Right kidney (tissue), 9 donors: ENCODE measurements around the gene THEM4.
A peak's percentile ranks its signal among the peaks of the same experiment; 100 is the strongest.

Experiments used
- DNase-seq: peaks from one replicate; pipeline ENCODE4 v3.0.0-alpha.2; 2016
- long read RNA-seq, 8 donors: transcript quantifications; one replicate each; lab custom pipeline, GENCODE V29; 2026

The THEM4 gene
- long read RNA-seq, donor 1, transcript THEM4-205 (2 exons, 643 nt), result major isoform, 5 of 22 reads
- long read RNA-seq, donor 1, partial matches to known transcripts, result 12 of 22 reads
- long read RNA-seq, donor 1, other reads (novel, unspliced or antisense), result 0 of 22 reads
- long read RNA-seq, donor 2, partial matches to known transcripts, result 0 of 6 reads
- long read RNA-seq, donor 2, other reads (novel, unspliced or antisense), result 0 of 6 reads
- long read RNA-seq, donor 3, partial matches to known transcripts, result 5 of 8 reads
- long read RNA-seq, donor 3, other reads (novel, unspliced or antisense), result 0 of 8 reads
- long read RNA-seq, donor 4, transcript THEM4-205 (2 exons, 643 nt), result major isoform, 10 of 21 reads
- long read RNA-seq, donor 4, partial matches to known transcripts, result 5 of 21 reads
- long read RNA-seq, donor 4, other reads (novel, unspliced or antisense), result 0 of 21 reads
- long read RNA-seq, donor 5, partial matches to known transcripts, result 6 of 10 reads
- long read RNA-seq, donor 5, other reads (novel, unspliced or antisense), result 0 of 10 reads
- long read RNA-seq, donor 6, partial matches to known transcripts, result 5 of 12 reads
- long read RNA-seq, donor 6, other reads (novel, unspliced or antisense), result 0 of 12 reads
- long read RNA-seq, donor 7, transcript THEM4-202 (7 exons, 1,832 nt), result major isoform, 5 of 15 reads
- long read RNA-seq, donor 7, partial matches to known transcripts, result 6 of 15 reads
- long read RNA-seq, donor 7, other reads (novel, unspliced or antisense), result 0 of 15 reads
- long read RNA-seq, donor 8, partial matches to known transcripts, result 6 of 15 reads
- long read RNA-seq, donor 8, other reads (novel, unspliced or antisense), result 0 of 15 reads

DNA sequence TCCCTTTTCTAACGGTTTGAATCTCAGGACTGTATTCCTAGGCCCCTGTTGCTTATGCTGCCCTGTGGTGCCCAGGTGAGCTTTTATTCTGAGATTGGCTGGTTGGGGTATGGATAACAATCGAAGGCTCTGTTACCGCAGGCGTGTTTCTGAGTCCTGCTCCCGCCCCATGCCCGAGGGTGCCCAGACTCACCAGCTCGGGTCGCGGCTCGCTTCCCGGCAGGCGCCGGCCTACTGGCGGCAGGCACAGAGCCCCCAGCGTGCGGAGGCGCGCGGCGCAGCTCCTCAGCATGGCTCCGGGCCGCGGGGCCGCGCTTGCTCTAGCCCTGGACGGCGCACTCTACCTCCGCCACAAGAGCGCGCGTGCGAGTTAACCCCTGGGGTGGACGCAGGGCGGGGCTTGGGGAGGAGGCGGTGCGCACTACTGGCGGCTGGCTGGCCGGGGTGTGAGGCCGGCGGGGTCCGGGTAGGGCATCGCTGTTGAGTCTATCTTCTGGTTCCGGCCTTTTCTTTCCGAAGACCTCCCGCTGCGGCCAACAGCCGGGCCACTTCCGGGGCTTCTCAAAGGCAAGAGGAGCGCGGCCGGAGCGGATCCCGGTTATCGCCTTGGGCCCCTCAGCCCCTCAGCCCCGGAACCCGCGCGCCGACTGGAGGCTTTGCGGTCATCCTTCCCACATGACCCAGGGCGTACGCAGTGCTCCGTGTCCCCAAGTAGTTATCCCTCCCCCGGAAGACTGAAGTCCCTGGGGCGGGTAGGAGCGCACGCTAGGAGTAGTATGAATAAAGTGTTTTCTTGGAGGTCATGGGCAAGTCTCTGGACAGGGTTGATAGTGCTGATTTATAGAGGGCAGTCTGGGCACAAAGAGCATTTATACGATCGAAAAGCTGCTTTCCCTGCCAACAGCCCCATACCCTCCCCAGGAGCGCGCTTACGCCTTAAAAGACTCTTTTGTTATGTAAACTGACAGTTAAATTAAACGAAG lies at the start of gene THEM4:
TSS of gene THEM4 (minus strand) at position 345 of the 983 bp plus-strand sequence. CDS start at position 292, 53 bp downstream.
- peak; percentile 93 for DNase-seq

DNA sequence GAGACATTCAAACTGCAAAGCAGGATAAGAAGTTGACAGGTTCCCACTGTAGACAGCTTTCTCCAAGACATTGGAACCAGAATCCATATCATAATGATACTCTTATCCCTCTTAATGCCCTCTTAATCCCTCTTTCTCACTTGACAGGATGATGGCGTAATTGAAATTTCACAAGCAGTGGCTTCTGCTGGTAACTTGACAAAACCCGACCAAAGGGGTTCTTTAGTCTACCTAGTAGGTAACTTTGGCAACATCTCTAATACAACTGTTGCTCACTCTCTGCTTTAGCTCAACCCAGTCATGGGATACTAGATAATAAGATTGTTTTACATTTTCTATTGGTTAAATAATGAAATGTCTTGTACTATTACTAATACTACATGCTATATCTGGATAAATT lies 49.6 kb upstream of the THEM4 start:
- no peak for DNase-seq

DNA sequence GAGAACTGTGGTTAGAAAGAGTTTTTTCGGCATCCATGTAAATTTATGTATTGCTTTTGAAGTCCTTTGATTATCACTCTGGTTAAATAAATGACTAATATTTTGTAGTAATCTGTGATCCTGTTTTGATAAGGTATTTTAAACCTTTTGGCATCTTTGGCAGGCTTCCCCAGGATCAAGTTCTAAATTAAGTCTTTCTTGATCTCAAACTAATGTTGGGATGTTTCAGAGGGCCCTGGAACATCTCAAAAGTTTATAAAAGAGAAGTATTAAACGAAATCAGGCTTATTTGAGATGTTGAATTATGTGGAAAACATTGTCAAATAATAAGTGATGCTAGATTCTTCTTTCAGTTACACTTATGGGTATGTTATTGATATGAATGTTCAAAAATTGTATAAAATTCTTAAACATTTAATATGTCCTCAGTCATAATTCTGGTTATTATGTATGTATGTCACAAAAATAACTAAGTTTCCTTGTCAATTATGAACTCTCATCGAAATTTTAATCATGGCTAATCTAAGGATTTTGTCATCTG lies 47.7 kb upstream of the THEM4 start:
- no peak for DNase-seq

DNA sequence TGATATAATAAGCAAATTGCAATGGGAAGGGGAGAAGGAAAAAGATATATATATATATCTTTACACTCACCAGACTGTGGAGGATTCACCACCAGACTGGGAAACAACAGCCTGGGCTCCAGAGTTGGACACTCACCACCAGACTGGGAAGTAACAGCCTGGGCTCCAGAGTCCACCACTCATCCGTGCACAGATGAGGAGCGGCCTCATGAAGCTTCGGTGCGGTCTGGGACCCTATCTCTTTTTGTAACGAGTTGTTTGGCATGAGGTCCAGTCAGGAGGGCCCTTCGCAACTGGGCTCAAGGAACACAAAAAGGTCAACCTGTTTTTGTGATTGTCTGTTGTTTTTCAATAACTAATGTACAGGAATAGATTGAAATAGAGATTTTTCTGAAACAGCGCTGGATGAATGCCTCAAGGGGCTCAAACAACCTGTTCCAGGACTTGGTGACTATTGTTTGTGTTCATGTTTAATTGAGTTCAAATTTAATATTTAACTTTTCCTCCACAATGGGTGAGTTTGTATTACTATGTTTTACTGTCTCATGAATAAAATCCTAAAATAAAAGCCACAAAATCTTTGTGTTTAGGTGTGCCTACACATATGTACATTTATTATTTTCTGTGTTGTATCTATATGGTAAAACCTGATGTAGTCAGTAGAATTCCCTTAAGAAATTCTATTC lies 44.2 kb upstream of the THEM4 start:
- peak; percentile 42 for DNase-seq

DNA sequence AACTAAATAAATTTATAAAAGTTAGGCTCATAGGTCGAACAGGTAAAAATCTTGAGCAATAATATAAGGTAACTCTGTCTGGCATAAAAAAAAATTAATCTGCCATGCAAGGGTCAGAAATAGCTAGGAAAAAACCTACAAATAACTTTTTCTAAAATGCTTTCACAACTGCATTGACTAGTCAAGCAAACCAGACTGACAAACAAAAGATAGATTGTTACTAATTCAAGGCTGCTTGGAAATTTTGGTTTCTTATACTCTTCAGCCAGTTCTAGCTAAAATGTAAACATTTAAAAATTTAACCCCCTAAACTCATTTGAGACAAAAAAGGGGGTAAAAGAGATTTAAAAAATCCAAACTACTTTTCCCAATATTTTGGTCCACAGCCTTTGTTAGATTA lies 43.5 kb upstream of the THEM4 start:
- no peak for DNase-seq

DNA sequence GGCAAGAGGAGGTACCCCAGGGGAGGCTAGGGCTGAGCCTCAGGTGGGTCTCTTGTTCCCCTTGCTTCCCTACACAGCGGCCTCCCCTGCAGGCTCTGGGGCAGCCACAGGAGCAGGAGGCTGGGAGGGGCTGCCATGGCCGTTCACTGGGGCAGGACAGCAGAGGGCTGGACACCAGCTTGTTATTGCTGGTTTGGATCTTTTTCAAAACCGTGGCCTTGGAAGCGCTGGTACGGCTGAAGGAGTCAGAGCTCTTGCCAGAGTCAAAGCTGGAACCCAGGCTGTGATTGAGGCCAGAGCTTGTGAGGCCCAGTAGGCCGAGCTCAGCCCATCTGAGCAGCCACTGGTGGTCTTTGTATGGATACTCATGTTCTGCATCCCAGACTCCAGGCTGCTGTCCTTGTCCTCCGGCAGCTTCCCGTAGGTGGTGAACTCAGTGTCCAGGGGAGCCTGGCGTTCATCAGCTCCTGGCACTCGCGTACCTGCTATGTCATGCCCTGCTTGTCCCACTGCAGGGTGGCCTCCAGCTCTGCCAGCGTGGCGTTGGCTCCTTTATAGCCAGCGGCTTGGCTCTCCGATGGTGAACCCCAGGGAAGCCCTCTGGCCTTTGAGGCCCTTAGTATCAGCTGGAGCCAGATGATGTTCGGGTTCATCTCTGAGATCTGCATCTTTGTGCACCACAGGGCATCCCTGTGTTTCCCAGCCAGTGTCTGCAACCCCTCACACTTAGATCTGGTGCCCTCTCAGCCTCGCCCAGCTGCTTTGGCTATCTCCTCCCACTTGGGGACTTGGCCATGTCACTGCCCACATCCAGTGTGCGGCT lies 40.3 kb upstream of the THEM4 start:
- DNase-seq, result no peak

DNA sequence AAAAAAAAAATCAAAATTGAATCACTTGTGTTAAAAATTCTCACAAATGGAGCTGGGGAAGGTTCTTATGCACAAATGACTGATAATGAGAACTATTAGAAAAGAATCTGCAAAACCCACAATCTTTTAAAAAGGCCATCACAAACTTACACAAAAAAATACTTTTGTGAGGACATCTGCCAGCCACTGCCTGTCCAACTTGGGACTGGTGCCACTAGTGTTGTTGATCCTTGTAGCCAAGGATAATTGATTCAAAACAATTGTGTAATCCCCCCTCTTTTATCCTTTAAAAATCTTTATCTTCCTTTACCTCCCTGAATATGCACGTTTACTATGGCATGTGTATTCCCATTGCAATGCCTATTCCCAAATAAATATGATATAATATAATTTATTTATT lies 39.2 kb upstream of the THEM4 start:
- no peak for DNase-seq

DNA sequence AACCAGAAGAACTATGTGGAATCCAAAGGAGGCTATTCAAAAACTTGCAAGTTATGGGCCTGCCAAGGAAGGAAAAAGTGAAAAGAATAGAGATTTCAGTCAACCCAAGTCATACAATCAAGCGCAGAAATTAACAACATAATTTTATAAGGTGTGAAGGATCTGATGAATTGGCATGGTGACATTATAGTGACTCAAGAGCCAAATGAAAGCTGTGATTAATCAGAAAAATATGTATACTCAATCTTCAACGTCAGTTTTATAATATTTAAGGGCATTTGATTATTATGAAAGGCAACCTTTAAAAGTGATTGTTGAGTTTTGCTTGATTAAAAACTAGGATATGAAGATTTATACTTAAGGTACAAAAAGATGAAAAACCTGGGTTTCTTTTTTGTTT lies 37.8 kb upstream of the THEM4 start:
- DNase-seq, result no peak

DNA sequence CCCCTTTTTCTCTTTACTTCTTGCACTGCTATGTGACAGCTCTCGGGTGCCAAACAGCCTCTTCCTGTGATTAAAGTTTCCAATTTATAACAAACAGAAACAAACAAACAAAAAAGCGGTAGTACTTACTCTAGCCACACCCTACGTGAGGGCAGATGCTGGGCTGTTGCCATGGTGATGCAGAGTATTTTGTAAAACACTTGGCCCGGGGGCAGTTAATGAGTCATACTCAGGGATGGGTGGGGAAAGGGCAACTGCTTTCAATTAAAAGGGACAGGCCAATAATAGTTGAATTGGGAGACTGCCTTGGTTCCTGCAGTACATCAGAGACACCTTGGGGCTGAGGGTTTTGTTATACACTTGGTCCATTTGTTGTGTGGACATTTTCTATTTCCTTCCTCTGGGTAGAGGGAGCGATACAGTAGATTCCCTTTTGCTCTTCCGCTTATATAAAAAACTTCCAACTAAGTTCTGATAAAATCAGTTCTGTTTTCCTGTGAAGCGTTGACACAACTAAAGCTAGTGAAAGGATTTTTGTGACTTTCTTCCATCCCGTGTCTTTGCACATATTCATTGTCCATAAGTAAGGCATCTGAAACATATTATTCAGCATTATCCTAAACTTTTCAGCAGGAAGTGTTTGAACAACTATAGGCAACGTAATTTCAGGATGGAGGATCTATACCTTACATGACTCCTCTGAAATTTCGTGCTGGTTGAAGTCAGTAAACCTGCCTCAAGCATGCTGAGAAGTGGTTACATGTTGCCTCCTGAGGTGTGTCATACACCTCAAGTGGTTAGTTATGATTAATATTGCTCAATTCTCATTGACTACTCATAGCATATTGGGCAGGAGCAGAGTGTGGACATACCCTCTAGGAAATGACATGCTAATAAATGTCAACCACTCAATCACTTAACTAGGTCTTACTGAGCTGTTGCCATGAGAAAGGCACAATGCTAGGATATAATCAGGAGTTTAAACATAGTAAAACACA lies 36.7 kb upstream of the THEM4 start:
- no peak for DNase-seq

DNA sequence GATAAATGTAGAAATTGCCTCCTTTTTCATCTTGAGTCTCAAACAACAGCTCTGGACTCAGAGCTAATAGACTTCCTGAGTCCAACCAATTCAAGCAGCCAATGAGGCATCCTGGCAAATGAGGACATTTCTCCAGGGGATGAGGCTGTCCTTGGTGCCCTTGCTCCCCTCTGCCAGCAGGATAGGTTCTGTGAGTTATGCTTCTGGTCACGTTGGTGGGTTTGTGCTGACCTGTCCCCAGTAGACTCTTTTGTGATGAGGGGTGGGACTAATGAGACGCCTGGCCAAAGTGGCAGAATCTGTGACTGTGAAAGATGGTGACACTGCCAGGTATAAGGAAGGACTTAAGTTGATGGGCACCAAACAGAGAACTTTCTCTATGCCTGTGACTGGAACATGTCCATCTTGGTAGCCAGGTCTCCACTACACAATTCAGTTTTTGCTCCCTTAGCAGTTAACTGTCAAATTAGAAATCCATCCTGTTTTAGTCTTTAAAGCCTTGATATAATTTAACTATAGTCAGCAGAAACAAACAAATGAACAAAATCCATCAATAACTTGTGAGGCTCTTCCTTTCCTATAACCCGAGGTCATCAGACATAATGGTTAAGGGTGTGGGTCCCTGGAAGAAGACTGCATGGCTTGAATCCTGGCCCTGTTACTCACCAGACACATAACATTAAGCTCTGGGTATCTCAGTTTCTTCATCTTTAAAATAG lies 35.7 kb upstream of the THEM4 start:
- DNase-seq, result no peak

DNA sequence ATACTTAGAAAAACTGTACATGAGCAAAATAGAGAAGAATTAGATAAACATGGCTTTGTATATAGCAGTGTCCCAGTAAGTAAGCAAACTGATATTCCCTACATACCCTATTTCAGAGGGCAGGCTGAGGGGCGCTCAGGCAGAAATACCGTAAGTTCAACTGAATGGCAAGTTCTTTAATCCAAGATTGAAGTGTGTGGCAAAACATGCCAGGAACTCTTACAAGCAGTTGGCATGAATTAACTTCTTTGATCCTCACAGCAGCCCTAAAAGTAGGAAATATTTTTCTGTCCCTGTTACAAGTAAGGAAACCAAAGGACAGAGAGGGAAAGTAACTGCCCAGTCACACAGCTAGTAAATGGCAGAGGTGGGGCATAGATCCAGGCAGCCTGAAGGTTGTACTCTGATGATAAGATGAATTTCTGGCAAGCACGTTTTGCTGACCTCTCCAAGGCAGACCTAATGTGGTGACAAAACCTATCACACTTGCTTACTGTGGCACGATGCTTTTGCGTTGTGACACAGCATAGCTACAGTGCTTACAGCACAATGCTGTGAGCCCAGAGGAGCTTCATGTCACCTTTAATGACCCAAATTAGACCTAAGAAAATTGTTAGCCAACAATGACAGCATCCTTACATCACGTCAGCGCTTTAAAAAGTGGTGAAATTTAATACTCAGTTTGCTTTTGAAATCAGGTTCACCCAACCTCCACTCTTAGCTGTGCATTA lies 35.0 kb upstream of the THEM4 start:
- DNase-seq, result no peak

DNA sequence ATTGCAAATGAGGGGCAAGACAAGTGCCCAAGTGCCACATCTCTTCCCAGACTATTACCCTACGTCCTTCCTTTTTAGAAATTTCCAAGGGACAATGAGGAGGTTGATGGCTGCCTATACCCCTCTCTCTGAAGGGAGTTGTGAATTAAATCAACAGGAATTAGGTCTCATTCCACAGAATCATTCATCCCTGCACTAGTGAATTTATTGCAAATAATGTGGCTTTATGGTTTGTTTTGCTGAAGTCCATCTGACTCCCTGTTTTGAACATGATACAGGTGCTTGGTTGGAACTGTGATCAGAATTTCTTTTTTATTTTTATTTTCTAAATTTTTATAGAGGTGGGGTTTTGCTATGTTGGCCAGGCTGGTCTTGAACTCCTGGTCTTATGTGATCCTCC lies 34.3 kb upstream of the THEM4 start:
- DNase-seq, result no peak

DNA sequence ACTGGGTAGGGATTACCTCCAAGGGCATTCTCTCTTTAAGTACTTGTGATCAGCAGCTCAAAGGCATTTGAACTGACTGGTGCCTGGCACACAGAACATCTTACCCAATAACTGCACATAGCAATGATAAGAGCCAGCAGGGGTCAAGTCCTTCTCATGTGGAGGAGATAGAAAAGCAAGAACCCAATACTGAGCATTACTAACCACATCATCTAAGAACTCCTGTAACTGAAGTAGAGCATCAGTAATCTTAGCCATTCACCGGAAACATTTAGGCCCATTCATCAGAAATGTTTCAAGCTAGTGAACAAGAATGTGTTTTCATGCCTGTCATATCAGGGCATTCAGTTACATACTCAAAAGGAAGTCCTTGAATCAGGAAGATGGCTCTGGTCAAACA lies 33.6 kb upstream of the THEM4 start:
- no peak for DNase-seq

DNA sequence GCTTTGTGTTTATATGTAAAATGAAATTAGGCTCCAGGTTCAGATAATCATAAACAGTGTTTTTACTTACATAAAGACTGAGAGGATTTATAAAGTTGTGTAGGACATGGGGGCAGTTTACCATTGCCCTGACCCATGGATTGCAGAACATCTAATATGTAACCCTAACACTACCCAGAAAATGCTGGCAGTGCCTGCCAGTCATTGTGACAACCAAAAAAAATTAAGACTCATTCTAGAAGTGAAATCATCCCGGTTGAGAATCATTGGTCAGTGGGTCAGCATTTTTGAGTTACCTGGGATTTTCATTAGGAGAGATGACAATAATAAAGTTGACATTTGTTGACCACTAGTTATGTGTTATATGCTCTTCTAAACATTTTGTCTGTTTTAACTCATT lies 31.2 kb upstream of the THEM4 start:
- no peak for DNase-seq

DNA sequence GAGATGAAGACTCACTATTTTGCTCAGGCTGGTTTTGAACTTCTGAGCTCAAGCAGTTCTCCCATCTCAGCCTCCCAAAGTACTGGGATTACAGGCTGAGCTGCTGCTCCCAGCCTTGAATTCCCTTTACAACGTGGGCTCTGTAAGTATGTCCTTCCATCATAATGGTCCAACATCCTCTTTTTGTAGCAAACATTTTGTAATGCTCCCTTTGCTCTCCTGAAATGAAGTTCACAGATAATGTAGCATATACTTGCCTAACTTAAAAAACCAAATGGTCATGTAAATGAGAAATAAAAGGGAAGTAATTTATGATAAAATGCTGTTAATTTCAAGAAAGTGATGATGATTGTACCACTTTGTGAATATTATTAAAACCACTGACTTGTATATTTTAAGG lies 30.5 kb upstream of the THEM4 start:
- DNase-seq, result no peak

DNA sequence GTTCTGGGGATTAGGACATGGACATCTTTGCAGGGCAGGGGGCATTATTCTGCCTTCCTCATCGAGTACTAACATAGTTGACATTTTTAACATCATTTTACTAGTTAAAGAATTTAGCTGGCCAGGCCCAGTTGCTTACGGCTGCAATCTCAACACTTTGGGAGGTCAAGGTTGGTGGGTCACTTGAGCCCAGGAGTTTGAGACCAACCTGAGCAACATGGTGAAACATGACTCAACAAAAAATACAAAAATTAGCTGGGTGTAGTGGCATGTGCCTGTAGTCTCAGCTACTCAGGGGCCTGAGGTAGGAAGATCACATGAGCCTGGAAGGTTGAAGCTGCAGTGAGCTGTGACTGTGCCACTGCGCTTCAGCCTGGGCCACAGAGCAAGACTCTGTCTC lies 29.8 kb upstream of the THEM4 start:
- no peak for DNase-seq

DNA sequence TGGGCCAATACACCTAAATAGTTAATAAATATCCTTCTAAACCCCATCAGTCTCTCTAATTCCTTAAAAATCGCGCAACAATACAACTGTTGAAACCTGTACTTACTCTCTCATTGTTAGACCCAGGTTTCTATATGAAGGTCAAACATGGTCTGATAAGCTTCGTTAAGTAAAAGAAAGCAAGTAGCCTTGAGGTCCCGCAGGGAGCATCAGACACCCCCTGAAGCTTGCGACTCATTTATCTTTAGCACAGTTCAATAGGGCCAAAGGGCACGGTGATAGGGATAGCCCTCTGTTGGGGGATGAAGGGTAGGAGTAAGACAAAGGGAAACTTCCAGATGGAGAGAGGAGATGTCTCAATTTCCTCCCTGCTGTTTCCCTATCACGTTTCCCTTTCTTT lies 27.3 kb upstream of the THEM4 start:
- no peak for DNase-seq
